Liver (tissue), 9 donors: ENCODE measurements around the gene PHYHD1. TPM values are rescaled to one million over a fixed set of nuclear protein-coding genes. Genes with fewer than 3 reads are reported as not detected.

Experiments used
- DNase-seq: peaks from one replicate; pipeline ENCODE4 v3.0.0-alpha.2; 2017; ENCODE audit warnings: low spot score
- H3K27ac ChIP-seq, 2 donors: one replicate each; pipeline ENCODE4 v1.7.0; 2013; ENCODE audit warnings: inconsistent platforms in 2 of 2, low read length in 2 of 2, control low read depth in 1 of 2, low read depth in 1 of 2, mild to moderate bottlenecking in 1 of 2
- H3K27me3 ChIP-seq, 4 donors: one replicate each; pipeline versions ENCODE4 v1.6.1 to v1.7.0; 2013; ENCODE audit warnings: low read length in 3 of 4, inconsistent platforms in 1 of 4, mild to moderate bottlenecking in 1 of 4, moderate library complexity in 1 of 4; ENCODE audit not compliant: control insufficient read depth in 4 of 4, insufficient read depth in 4 of 4
- H3K36me3 ChIP-seq, 4 donors: one replicate each; pipeline versions ENCODE4 v1.6.1 to v1.7.0; 2013; ENCODE audit warnings: low read length in 3 of 4, mild to moderate bottlenecking in 3 of 4, low read depth in 1 of 4, moderate library complexity in 1 of 4; ENCODE audit not compliant: control insufficient read depth in 4 of 4, insufficient read depth in 3 of 4
- H3K4me1 ChIP-seq, 4 donors: one replicate each; pipeline versions ENCODE4 v1.6.1 to v1.7.0; 2013; ENCODE audit warnings: low read length in 3 of 4, mild to moderate bottlenecking in 3 of 4, moderate library complexity in 1 of 4; ENCODE audit not compliant: control insufficient read depth in 4 of 4, insufficient read depth in 4 of 4
- H3K4me3 ChIP-seq, 3 donors: one replicate each; pipeline versions ENCODE4 v1.6.1 to v1.7.0; 2013; ENCODE audit warnings: low read length in 3 of 3, control low read depth in 1 of 3, low read depth in 1 of 3, mild to moderate bottlenecking in 1 of 3
- H3K9ac ChIP-seq, 2 donors: one replicate each; pipeline ENCODE4 v1.7.0; 2013; ENCODE audit warnings: low read length in 2 of 2, mild to moderate bottlenecking in 2 of 2, moderate library complexity in 2 of 2, control low read depth in 1 of 2, low read depth in 1 of 2
- H3K9me3 ChIP-seq, 4 donors: one replicate each; pipeline versions ENCODE4 v1.6.1 to v1.7.0; 2013; ENCODE audit warnings: low read length in 3 of 4; ENCODE audit not compliant: control insufficient read depth in 4 of 4
- EGR1 ChIP-seq, 2 donors: IDR thresholded peaks; 2 replicates each; pipeline ENCODE4 v1.6.1; 2016 to 2018; ENCODE audit warnings: antibody characterized with exemption in 2 of 2, low read depth in 2 of 2
- FOXA1 ChIP-seq: IDR thresholded peaks from 2 replicates; pipeline ENCODE4 v1.6.1; 2016; ENCODE audit warnings: antibody characterized with exemption
- FOXA2 ChIP-seq: IDR thresholded peaks from 2 replicates; pipeline ENCODE4 v1.6.1; 2016; ENCODE audit warnings: antibody characterized with exemption
- GABPA ChIP-seq, 2 donors: IDR thresholded peaks in 1 of 2; conservative IDR thresholded peaks in 1 of 2; 2 replicates each; pipeline ENCODE4 v1.6.1; 2016; ENCODE audit warnings: antibody characterized with exemption in 2 of 2, mild to moderate bottlenecking in 1 of 2, moderate library complexity in 1 of 2
- HNF4A ChIP-seq, 2 donors: conservative IDR thresholded peaks; 2 replicates each; pipeline ENCODE4 v1.6.1; 2016; ENCODE audit warnings: antibody characterized with exemption in 2 of 2, mild to moderate bottlenecking in 2 of 2
- HNF4G ChIP-seq: IDR thresholded peaks from 2 replicates; pipeline ENCODE4 v1.6.1; 2016; ENCODE audit warnings: antibody characterized with exemption
- JUND ChIP-seq, 2 donors: IDR thresholded peaks; 2 replicates each; pipeline ENCODE4 v1.6.1; 2016; ENCODE audit warnings: antibody characterized with exemption in 2 of 2
- NR2F2 ChIP-seq: IDR thresholded peaks from 2 replicates; pipeline ENCODE4 v1.6.1; 2016; ENCODE audit warnings: antibody characterized with exemption
- RAD21 ChIP-seq, 2 donors: IDR thresholded peaks; 2 replicates each; pipeline ENCODE4 v1.6.1; 2016; ENCODE audit warnings: antibody characterized with exemption in 2 of 2, mild to moderate bottlenecking in 2 of 2
- RXRA ChIP-seq, 2 donors: IDR thresholded peaks; 2 replicates each; pipeline ENCODE4 v1.6.1; 2017 to 2018; ENCODE audit warnings: antibody characterized with exemption in 2 of 2, mild to moderate bottlenecking in 1 of 2
- SP1 ChIP-seq: IDR thresholded peaks from 2 replicates; pipeline ENCODE4 v1.6.1; 2018; ENCODE audit warnings: antibody characterized with exemption, mild to moderate bottlenecking
- TAF1 ChIP-seq: conservative IDR thresholded peaks from 2 replicates; pipeline ENCODE4 v1.6.1; 2016; ENCODE audit warnings: antibody characterized with exemption, mild to moderate bottlenecking
- YY1 ChIP-seq: IDR thresholded peaks from 2 replicates; pipeline ENCODE4 v1.6.1; 2016; ENCODE audit warnings: antibody characterized with exemption, mild to moderate bottlenecking
- WGBS: extraction: QIAGEN DNeasy Blood & Tissue Kit; methylation state at CpG from one replicate; pipeline ENCODE4 v1.1.7; 2013; 5-methylcytosine and 5-hydroxymethylcytosine counted together
- polyA plus RNA-seq, 2 donors: library from polyadenylated mRNA; stranded (reverse) in 1 of 2; unstranded in 1 of 2; fragments of 200-250 nt in 1 of 2; fragments of >200 nt in 1 of 2; fragmentation: Nextera tagmentation in 1 of 2; extraction: Ambion mirVana in 1 of 2; gene quantifications; one replicate each; pipeline versions ENCODE4 v1.2.1 to v1.2.3, GENCODE V29; 2013 to 2015
- total RNA-seq, 2 donors: library from RNA; depleted of rRNA; stranded (reverse); fragments of >200 nt; gene quantifications; one replicate each; pipeline ENCODE4 v1.2.3, GENCODE V29; 2014
- TF ChIP-seq, protein P1 (sequence below): IDR thresholded peaks from 2 replicates; pipeline ENCODE4 v1.6.1; 2016; ENCODE audit warnings: antibody characterized with exemption
- TF ChIP-seq, protein P2 (sequence below): IDR thresholded peaks from 2 replicates; pipeline ENCODE4 v1.6.1; 2016; ENCODE audit warnings: antibody characterized with exemption
- TF ChIP-seq, protein P3 (sequence below): fragments of 150-350 bp; IDR thresholded peaks from 2 replicates; pipeline ENCODE4 v1.5.1; 2017; ENCODE audit warnings: improper control_type of control experiment, low read depth, low read length; ENCODE audit not compliant: missing input control
- TF ChIP-seq, protein P4 (sequence below): IDR thresholded peaks from 2 replicates; pipeline ENCODE4 v1.6.1; 2016; ENCODE audit warnings: antibody characterized with exemption
- TF ChIP-seq, protein P5 (sequence below): IDR thresholded peaks from 2 replicates; pipeline ENCODE4 v1.6.1; 2016; ENCODE audit warnings: antibody characterized with exemption, mild to moderate bottlenecking
- donor health status: healthy.
- donor health status: healthy.
- donor health status: healthy.
- donor health status: healthy.
- donor health status: healthy.

Gene PHYHD1
- total and polyA plus RNA-seq, 4 donors: 9.2 to 72.8 (median 31.3) TPM

DNA sequence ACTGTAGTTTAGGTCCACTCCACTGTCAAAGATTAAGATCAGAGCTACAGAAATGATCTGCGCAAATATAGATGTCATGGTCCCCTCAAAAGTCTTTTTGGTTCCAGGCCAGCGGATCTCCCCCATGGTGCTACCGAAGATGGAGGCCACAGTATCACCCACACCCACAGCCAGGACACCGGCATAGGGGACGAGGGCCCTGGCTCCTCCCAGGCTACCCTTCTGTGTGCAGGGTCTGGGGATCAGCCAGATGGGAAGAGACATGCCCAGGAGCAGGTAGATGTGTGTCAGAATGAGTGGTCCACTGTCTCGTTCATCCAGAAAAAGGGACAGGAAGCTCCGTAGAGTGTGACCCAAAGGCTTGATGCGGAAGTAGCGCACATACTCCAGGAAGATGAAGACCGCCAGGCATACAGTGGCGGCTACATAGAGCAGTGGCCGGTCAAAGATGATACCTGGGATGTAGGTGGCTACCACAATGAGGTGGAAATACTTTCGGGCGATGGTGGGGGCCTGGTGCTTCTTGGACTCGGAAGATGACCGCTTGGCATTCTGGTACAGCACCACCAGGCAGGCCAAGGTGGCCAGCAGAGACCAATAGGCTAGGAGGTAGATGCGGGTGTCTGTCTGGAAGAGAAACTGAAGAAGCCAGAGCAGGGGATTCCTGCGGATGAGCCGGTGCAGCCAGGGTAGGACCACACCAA, 25.2 kb downstream of the PHYHD1 start:
- H3K27ac ChIP-seq: no peak overlapping the region
- no peak overlapping the region for H3K4me3 ChIP-seq
- peaks cover 6 to 21% (median 16%) of the 10 kb centered on the region in 4 donors for H3K4me1 ChIP-seq
- no peak for DNase-seq
- WGBS: 97% methylated on average over 19 of the region's 19 CpGs
- H3K36me3 ChIP-seq: peaks cover 2 to 17% (median 6%) of the 10 kb centered on the region in 4 donors
- no peak overlapping the region for H3K9ac ChIP-seq
- no peaks in the 10 kb centered on the region for H3K9me3 ChIP-seq
- TF ChIP-seq YY1: no peak
- no peak for TF ChIP-seq EGR1 (IDR thresholded peaks at IDR 0.05; ENCODE audit: low read depth in 2 of 2)
- no peak for TF ChIP-seq FOXA1
- TF ChIP-seq GABPA (IDR thresholded peaks at IDR 0.05 in 1 of 2, conservative IDR thresholded peaks at IDR 0.05 in 1 of 2): no peak
- TF ChIP-seq TAF1: no peak
- TF ChIP-seq, protein P1, sequence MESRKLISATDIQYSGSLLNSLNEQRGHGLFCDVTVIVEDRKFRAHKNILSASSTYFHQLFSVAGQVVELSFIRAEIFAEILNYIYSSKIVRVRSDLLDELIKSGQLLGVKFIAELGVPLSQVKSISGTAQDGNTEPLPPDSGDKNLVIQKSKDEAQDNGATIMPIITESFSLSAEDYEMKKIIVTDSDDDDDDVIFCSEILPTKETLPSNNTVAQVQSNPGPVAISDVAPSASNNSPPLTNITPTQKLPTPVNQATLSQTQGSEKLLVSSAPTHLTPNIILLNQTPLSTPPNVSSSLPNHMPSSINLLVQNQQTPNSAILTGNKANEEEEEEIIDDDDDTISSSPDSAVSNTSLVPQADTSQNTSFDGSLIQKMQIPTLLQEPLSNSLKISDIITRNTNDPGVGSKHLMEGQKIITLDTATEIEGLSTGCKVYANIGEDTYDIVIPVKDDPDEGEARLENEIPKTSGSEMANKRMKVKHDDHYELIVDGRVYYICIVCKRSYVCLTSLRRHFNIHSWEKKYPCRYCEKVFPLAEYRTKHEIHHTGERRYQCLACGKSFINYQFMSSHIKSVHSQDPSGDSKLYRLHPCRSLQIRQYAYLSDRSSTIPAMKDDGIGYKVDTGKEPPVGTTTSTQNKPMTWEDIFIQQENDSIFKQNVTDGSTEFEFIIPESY: no peak
- TF ChIP-seq, protein P2, sequence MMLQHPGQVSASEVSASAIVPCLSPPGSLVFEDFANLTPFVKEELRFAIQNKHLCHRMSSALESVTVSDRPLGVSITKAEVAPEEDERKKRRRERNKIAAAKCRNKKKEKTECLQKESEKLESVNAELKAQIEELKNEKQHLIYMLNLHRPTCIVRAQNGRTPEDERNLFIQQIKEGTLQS: no peak
- TF ChIP-seq, protein P3, sequence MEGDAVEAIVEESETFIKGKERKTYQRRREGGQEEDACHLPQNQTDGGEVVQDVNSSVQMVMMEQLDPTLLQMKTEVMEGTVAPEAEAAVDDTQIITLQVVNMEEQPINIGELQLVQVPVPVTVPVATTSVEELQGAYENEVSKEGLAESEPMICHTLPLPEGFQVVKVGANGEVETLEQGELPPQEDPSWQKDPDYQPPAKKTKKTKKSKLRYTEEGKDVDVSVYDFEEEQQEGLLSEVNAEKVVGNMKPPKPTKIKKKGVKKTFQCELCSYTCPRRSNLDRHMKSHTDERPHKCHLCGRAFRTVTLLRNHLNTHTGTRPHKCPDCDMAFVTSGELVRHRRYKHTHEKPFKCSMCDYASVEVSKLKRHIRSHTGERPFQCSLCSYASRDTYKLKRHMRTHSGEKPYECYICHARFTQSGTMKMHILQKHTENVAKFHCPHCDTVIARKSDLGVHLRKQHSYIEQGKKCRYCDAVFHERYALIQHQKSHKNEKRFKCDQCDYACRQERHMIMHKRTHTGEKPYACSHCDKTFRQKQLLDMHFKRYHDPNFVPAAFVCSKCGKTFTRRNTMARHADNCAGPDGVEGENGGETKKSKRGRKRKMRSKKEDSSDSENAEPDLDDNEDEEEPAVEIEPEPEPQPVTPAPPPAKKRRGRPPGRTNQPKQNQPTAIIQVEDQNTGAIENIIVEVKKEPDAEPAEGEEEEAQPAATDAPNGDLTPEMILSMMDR: no peak
- no peak for TF ChIP-seq HNF4G
- TF ChIP-seq, protein P4, sequence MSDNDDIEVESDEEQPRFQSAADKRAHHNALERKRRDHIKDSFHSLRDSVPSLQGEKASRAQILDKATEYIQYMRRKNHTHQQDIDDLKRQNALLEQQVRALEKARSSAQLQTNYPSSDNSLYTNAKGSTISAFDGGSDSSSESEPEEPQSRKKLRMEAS: no peak
- no peak for TF ChIP-seq FOXA2
- no peak for TF ChIP-seq RAD21 (IDR thresholded peaks at IDR 0.05)
- TF ChIP-seq SP1: no peak
- TF ChIP-seq HNF4A (conservative IDR thresholded peaks at IDR 0.05): no peak
- TF ChIP-seq, protein P5, sequence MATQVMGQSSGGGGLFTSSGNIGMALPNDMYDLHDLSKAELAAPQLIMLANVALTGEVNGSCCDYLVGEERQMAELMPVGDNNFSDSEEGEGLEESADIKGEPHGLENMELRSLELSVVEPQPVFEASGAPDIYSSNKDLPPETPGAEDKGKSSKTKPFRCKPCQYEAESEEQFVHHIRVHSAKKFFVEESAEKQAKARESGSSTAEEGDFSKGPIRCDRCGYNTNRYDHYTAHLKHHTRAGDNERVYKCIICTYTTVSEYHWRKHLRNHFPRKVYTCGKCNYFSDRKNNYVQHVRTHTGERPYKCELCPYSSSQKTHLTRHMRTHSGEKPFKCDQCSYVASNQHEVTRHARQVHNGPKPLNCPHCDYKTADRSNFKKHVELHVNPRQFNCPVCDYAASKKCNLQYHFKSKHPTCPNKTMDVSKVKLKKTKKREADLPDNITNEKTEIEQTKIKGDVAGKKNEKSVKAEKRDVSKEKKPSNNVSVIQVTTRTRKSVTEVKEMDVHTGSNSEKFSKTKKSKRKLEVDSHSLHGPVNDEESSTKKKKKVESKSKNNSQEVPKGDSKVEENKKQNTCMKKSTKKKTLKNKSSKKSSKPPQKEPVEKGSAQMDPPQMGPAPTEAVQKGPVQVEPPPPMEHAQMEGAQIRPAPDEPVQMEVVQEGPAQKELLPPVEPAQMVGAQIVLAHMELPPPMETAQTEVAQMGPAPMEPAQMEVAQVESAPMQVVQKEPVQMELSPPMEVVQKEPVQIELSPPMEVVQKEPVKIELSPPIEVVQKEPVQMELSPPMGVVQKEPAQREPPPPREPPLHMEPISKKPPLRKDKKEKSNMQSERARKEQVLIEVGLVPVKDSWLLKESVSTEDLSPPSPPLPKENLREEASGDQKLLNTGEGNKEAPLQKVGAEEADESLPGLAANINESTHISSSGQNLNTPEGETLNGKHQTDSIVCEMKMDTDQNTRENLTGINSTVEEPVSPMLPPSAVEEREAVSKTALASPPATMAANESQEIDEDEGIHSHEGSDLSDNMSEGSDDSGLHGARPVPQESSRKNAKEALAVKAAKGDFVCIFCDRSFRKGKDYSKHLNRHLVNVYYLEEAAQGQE: no peak
- TF ChIP-seq RXRA (IDR thresholded peaks at IDR 0.05): no peak
- TF ChIP-seq NR2F2: no peak
- no peak for TF ChIP-seq JUND (IDR thresholded peaks at IDR 0.05)
- H3K27me3 ChIP-seq: no peaks in the 10 kb centered on the region
